IMR-90 (cell line): ENCODE results near the gene EPHA5. TPM values are rescaled to one million over a fixed set of nuclear protein-coding genes. Genes with fewer than 3 reads are reported as not detected.

ENCODE experiments used
- ATAC-seq: fragments of 200-7000 bp; cut with Tn5 transposase; 2 replicates; pipeline ENCODE4 v1.9.1; 2020; ENCODE audit warnings: low read depth, mild to moderate bottlenecking, moderate library complexity
- BruUV-seq: library from RNA; stranded (reverse); fragments of 400-500 nt; replicated peaks from 2 replicates; lab custom pipeline; 2021; lab: Mats Ljungman, UMichigan
- CTCF ChIA-PET: fragments of 300-600 bp; formaldehyde crosslinking; extraction: SDS; loops from one replicate; lab custom pipeline; 2021; ENCODE audit warnings: antibody characterized with exemption; lab: Yijun Ruan, JAX
- POLR2A ChIA-PET: fragments of 300-600 bp; sonication (Branson Sonifier 250); formaldehyde crosslinking; loops from one replicate; lab custom pipeline; 2022; ENCODE audit warnings: antibody characterized with exemption; ENCODE audit not compliant: unreplicated experiment; lab: Charles Lee
- DNase-seq: peaks from one replicate; pipeline ENCODE4 v3.0.0; 2013
- H2AFZ ChIP-seq: replicated peaks from 2 replicates; pipeline ENCODE3; 2013; ENCODE audit warnings: low read length, mild to moderate bottlenecking; ENCODE audit not compliant: poor library complexity
- H2AK5ac ChIP-seq: 2 replicates; pipeline ENCODE4 v1.6.1; 2013; ENCODE audit warnings: low read depth, low read length, inconsistent platforms
- H2AK9ac ChIP-seq: replicated peaks from 2 replicates; pipeline ENCODE3; 2013; ENCODE audit warnings: mild to moderate bottlenecking, low read depth, low read length, moderate library complexity; ENCODE audit not compliant: poor library complexity
- H2BK120ac ChIP-seq: 2 replicates; pipeline ENCODE4 v1.6.1; 2013; ENCODE audit warnings: low read depth, low read length, inconsistent platforms
- H2BK15ac ChIP-seq: 3 replicates; pipeline ENCODE4 v1.6.1; 2013; ENCODE audit warnings: low read depth, low read length, inconsistent platforms
- H2BK20ac ChIP-seq: 2 replicates; pipeline ENCODE4 v1.6.1; 2013; ENCODE audit warnings: low read depth, mild to moderate bottlenecking, inconsistent platforms, low read length, moderate library complexity
- H2BK5ac ChIP-seq: 2 replicates; pipeline ENCODE4 v1.6.1; 2013; ENCODE audit warnings: mild to moderate bottlenecking, low read depth, low read length, inconsistent platforms; ENCODE audit not compliant: poor library complexity, severe bottlenecking
- H3K14ac ChIP-seq: replicated peaks from 2 replicates; pipeline ENCODE4 v1.6.1; 2013; ENCODE audit warnings: low read depth, low read length, inconsistent platforms
- H3K18ac ChIP-seq: 2 replicates; pipeline ENCODE4 v1.6.1; 2013; ENCODE audit warnings: low read depth, low read length, control low read depth
- H3K23ac ChIP-seq: 2 replicates; pipeline ENCODE4 v1.6.1; 2013; ENCODE audit warnings: low read depth, low read length, inconsistent platforms
- H3K27ac ChIP-seq: 2 replicates; pipeline ENCODE4 v1.5.1; 2013; ENCODE audit warnings: mild to moderate bottlenecking, control low read depth, low read length; ENCODE audit not compliant: insufficient read depth
- H3K27me3 ChIP-seq: 2 replicates; pipeline ENCODE4 v1.6.1; 2013; ENCODE audit warnings: low read length; ENCODE audit not compliant: control insufficient read depth, insufficient read depth
- H3K36me3 ChIP-seq: 2 replicates; pipeline ENCODE4 v1.6.1; 2013; ENCODE audit warnings: low read length, mixed read lengths; ENCODE audit not compliant: control insufficient read depth, insufficient read depth
- H3K4ac ChIP-seq: 2 replicates; pipeline ENCODE4 v1.6.1; 2013; ENCODE audit warnings: low read depth, low read length, inconsistent platforms
- H3K4me1 ChIP-seq: 2 replicates; pipeline ENCODE4 v1.6.1; 2013; ENCODE audit warnings: low read length, mixed read lengths; ENCODE audit not compliant: control insufficient read depth, insufficient read depth
- H3K4me2 ChIP-seq: 2 replicates; pipeline ENCODE4 v1.6.1; 2013; ENCODE audit warnings: low read depth, mild to moderate bottlenecking, control low read depth, low read length, moderate library complexity
- H3K4me3 ChIP-seq: 2 replicates; pipeline ENCODE4 v1.5.1; 2013; ENCODE audit warnings: low read depth, mild to moderate bottlenecking, control low read depth, low read length, moderate library complexity; ENCODE audit not compliant: insufficient read depth
- H3K56ac ChIP-seq: 2 replicates; pipeline ENCODE4 v1.6.1; 2013; ENCODE audit warnings: low read length, inconsistent platforms; ENCODE audit not compliant: insufficient read depth; ENCODE audit errors: extremely low read depth
- H3K79me1 ChIP-seq, 2 experiments: 2 replicates each; pipeline ENCODE4 v1.6.1; 2013; ENCODE audit warnings: low read length in 2 of 2, inconsistent platforms in 1 of 2, low read depth in 1 of 2
- H3K9ac ChIP-seq: 2 replicates; pipeline ENCODE4 v1.6.1; 2013; ENCODE audit warnings: low read depth, low read length, control low read depth
- H3K9me1 ChIP-seq: 2 replicates; pipeline ENCODE4 v1.6.1; 2013; ENCODE audit warnings: low read length, inconsistent platforms; ENCODE audit not compliant: insufficient read depth
- H3K9me3 ChIP-seq: 2 replicates; pipeline ENCODE4 v1.6.1; 2013; ENCODE audit warnings: low read length; ENCODE audit not compliant: control insufficient read depth, insufficient read depth
- H4K20me1 ChIP-seq: 2 replicates; pipeline ENCODE4 v1.6.1; 2013; ENCODE audit warnings: low read length, inconsistent platforms; ENCODE audit not compliant: insufficient read depth
- H4K5ac ChIP-seq: 2 replicates; pipeline ENCODE4 v1.6.1; 2013; ENCODE audit warnings: mild to moderate bottlenecking, low read depth, low read length, control low read depth
- H4K8ac ChIP-seq, 2 experiments: 2 replicates each; pipeline ENCODE4 v1.6.1; 2013; ENCODE audit warnings: low read depth in 2 of 2, low read length in 2 of 2, control low read depth in 1 of 2, inconsistent platforms in 1 of 2
- H4K91ac ChIP-seq: 2 replicates; pipeline ENCODE4 v1.6.1; 2013; ENCODE audit warnings: low read depth, low read length, inconsistent platforms; ENCODE audit not compliant: insufficient read depth
- BHLHE40 ChIP-seq: fragments of 150-350 bp; IDR thresholded peaks from 2 replicates; pipeline ENCODE4 v1.6.1; 2016; ENCODE audit warnings: mild to moderate bottlenecking, low read depth, low read length
- CEBPB ChIP-seq: IDR thresholded peaks from 2 replicates; pipeline ENCODE4 v1.6.1; 2012; ENCODE audit warnings: low read depth, low read length, improper control_type of control experiment
- CHD1 ChIP-seq: IDR thresholded peaks from 2 replicates; pipeline ENCODE4 v1.6.1; 2012; ENCODE audit warnings: low read depth, low read length, improper control_type of control experiment
- CTCF ChIP-seq: conservative IDR thresholded peaks from 2 replicates; pipeline ENCODE4 v1.5.1; 2012; ENCODE audit warnings: mild to moderate bottlenecking, low read depth, low read length, improper control_type of control experiment
- ELK1 ChIP-seq: fragments of 150-350 bp; IDR thresholded peaks from 2 replicates; pipeline ENCODE4 v1.6.1; 2016; ENCODE audit warnings: low read depth, mild to moderate bottlenecking, low read length, moderate library complexity, borderline replicate concordance
- MAFK ChIP-seq: IDR thresholded peaks from 2 replicates; pipeline ENCODE4 v1.6.1; 2012; ENCODE audit warnings: low read depth, low read length, improper control_type of control experiment
- MXI1 ChIP-seq: IDR thresholded peaks from 2 replicates; pipeline ENCODE4 v1.6.1; 2012; ENCODE audit warnings: low read depth, mild to moderate bottlenecking, low read length, moderate library complexity, borderline replicate concordance
- NFE2L2 ChIP-seq: fragments of 150-350 bp; IDR thresholded peaks from 2 replicates; pipeline ENCODE4 v1.6.1; 2016; ENCODE audit warnings: low read depth, mild to moderate bottlenecking, low read length
- RAD21 ChIP-seq: IDR thresholded peaks from 2 replicates; pipeline ENCODE4 v1.6.1; 2012; ENCODE audit warnings: low read length, improper control_type of control experiment
- RCOR1 ChIP-seq: IDR thresholded peaks from 2 replicates; pipeline ENCODE4 v1.6.1; 2012; ENCODE audit warnings: mild to moderate bottlenecking, low read length, improper control_type of control experiment; ENCODE audit not compliant: insufficient replicate concordance
- RFX5 ChIP-seq: IDR thresholded peaks from 2 replicates; pipeline ENCODE4 v1.8.0; 2012; ENCODE audit warnings: low read depth, mild to moderate bottlenecking, low read length, moderate library complexity
- SMC3 ChIP-seq: fragments of 150-350 bp; IDR thresholded peaks from 2 replicates; pipeline ENCODE4 v1.6.1; 2016; ENCODE audit warnings: low read depth, mild to moderate bottlenecking, antibody characterized with exemption, low read length, moderate library complexity
- USF2 ChIP-seq: fragments of 150-350 bp; IDR thresholded peaks from 2 replicates; pipeline ENCODE4 v1.6.1; 2017; ENCODE audit warnings: mild to moderate bottlenecking, antibody characterized with exemption, low read length, low read depth
- WGBS, 2 experiments: methylation state at CpG; one replicate each; pipeline versions ENCODE4 v1.1.5 to v1.1.7; 2013; ENCODE audit warnings: missing lambda C conversion rate in 2 of 2; ENCODE audit not compliant: insufficient read length in 1 of 2; ENCODE audit errors: extremely low coverage in 2 of 2; 5-methylcytosine and 5-hydroxymethylcytosine counted together
- dilution Hi-C: fragments of 300-500 bp; cut with HindIII; formaldehyde crosslinking; loops from one replicate; pipeline ENCODE4 v1.14.3; 2018; ENCODE audit warnings: low sequenced_read_pairs; ENCODE audit not compliant: unreplicated experiment
- in situ Hi-C: fragments of 300-500 bp; cut with MboI; formaldehyde crosslinking; loops from 3 replicates; pipeline ENCODE4 v1.14.3; 2019; ENCODE audit warnings: low sequenced_read_pairs, inconsistent platforms, mixed read lengths
- intact Hi-C: fragments of 100-400 bp; cut with micrococcal nuclease; formaldehyde crosslinking; loops from 2 replicates; pipeline ENCODE4 v1.10.0; 2022
- polyA plus RNA-seq, 3 experiments: library from polyadenylated mRNA; depleted of rRNA; stranded (reverse); fragments of >200 nt; gene quantifications; 2 replicates each; pipeline ENCODE4 v1.2.3, GENCODE V29; 2012; ENCODE audit warnings: low replicate concordance in 1 of 3
- total RNA-seq: library from RNA; depleted of rRNA; stranded (reverse); fragments of >200 nt; gene quantifications from 2 replicates; pipeline ENCODE4 v1.2.3, GENCODE V29; 2012

The EPHA5 gene
- total and polyA plus RNA-seq, 2 of the 4 experiments (the other 2 are of a cell fraction), result 0.07 to 0.18 TPM

DNA sequence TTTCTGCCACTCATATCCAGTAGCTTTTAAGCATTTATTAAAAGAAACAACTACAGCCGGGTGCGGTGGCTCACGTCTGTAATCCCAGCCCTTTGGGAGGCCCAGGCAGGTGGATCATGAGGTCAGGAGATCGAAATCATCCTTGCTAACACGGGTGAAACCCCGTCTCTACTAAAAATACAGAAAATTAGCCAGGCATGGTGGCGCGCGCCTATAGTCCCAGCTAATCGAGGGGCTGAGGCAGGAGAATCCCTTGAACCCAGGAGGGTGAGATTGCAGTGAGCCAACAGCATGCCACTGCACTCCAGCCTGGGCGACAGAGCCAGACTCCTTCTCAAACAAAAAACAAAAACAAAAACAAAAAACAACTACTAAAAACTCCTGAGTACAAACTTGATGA is 119.8 kb downstream of the EPHA5 start:
- H2AK5ac ChIP-seq, result no peak overlapping the region
- ChIA-PET CTCF (no interaction called here), POLR2A (no interaction called here)
- no peak overlapping the region for H3K4me2 ChIP-seq
- H2AK9ac ChIP-seq, result no peak overlapping the region
- H2BK20ac ChIP-seq, result no peak overlapping the region
- no peak overlapping the region for H2AFZ ChIP-seq
- H3K27me3 ChIP-seq, result no peaks in the 10 kb centered on the region
- no peak overlapping the region for H2BK5ac ChIP-seq
- H2BK120ac ChIP-seq, result no peak overlapping the region
- H3K56ac ChIP-seq, result no peak overlapping the region
- H3K4me1 ChIP-seq, result no peaks in the 10 kb centered on the region
- no peak overlapping the region for H4K8ac ChIP-seq
- H3K14ac ChIP-seq, result no peak overlapping the region
- H3K23ac ChIP-seq, result no peak overlapping the region
- intact Hi-C loops (no loop called here), dilution Hi-C loops (no loop called here), in situ Hi-C loops (no loop called here)
- H4K20me1 ChIP-seq, result no peaks in the 10 kb centered on the region
- H3K18ac ChIP-seq, result no peak overlapping the region
- no peak overlapping the region for H2BK15ac ChIP-seq
- 83% methylated on average over 6 of the region's 11 CpGs; no CpG with 5 or more reads in 1 of the 2 experiments for WGBS, 2 experiments
- H4K5ac ChIP-seq, result no peak overlapping the region
- no peak for ATAC-seq
- no peak overlapping the region for H3K27ac ChIP-seq
- no peaks in the 10 kb centered on the region for H3K79me1 ChIP-seq
- no peak overlapping the region for H4K91ac ChIP-seq
- BruUV-seq, result no TSS peak
- no peak for DNase-seq
- H3K36me3 ChIP-seq, result no peaks in the 10 kb centered on the region
- no peak for TF ChIP-seq MAFK
- TF ChIP-seq CTCF, result no peak
- TF ChIP-seq CHD1, result no peak
- no peak for TF ChIP-seq RFX5
- no peak for TF ChIP-seq MXI1
- no peak for TF ChIP-seq RAD21
- TF ChIP-seq BHLHE40, result no peak
- TF ChIP-seq NFE2L2, result no peak
- no peak for TF ChIP-seq ELK1
- no peak for TF ChIP-seq RCOR1
- no peak for TF ChIP-seq USF2
- no peak for TF ChIP-seq CEBPB
- no peak for TF ChIP-seq SMC3
- no peak overlapping the region for H3K4ac ChIP-seq
- no peak overlapping the region for H3K4me3 ChIP-seq
- H3K9me1 ChIP-seq, result no peaks in the 10 kb centered on the region
- H3K9me3 ChIP-seq, result no peaks in the 10 kb centered on the region; the same call in 1 of the 2 replicates
- H3K9ac ChIP-seq, result no peak overlapping the region
